Measurements from ENCODE around the gene PUSL1.

DNA sequence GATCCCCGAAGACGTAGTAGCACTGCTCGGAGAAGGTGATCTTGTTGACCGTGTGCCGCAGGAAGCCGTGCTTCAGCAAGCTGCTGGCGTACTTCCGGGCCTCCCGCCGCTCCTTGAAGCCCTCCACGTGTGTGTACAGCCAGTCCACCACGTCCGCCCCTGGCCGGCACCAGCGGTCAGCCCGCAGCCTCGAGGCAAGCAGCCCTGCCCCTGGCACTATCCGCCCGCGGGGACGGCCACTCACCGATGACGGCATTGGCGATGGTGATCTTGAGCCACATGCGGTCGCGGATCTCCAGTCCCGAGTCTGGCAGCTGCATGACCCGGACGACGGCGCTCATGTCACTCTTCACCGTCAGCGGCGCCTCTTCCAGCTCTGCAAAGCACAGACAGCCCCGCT, 29.9 kb downstream of the PUSL1 start:
- TF ChIP-seq ZNF274 (IDR thresholded peaks at IDR 0.05; ENCODE audit: low read depth, low read length) (no peak), YY1 (IDR thresholded peaks at IDR 0.05; ENCODE audit: insufficient read depth, insufficient read length) (no peak)
